Panc1 (cell line): ENCODE measurements around the gene UNC80. TPM values are rescaled to one million over a fixed set of nuclear protein-coding genes. Genes with fewer than 3 reads are reported as not detected.

Source experiments
- ATAC-seq: fragments of 200-7000 bp; cut with Tn5 transposase; 2 replicates; pipeline ENCODE4 v1.9.1; 2020; ENCODE audit warnings: mild to moderate bottlenecking, moderate library complexity
- BruUV-seq: library from RNA; stranded (reverse); fragments of 400-500 nt; replicated peaks from 2 replicates; lab custom pipeline; 2021; lab: Mats Ljungman, UMichigan
- CTCF ChIA-PET: fragments of 300-600 bp; sonication (Branson Sonifier 250); formaldehyde crosslinking; loops from one replicate; lab custom pipeline; 2022; ENCODE audit warnings: antibody characterized with exemption; lab: Charles Lee
- POLR2A ChIA-PET: fragments of 300-600 bp; sonication (Branson Sonifier 250); formaldehyde crosslinking; loops from one replicate; lab custom pipeline; 2022; ENCODE audit warnings: antibody characterized with exemption; lab: Charles Lee
- DNase-seq: peaks from one replicate; pipeline ENCODE4 v3.0.0-alpha.2; 2010; ENCODE audit warnings: low read depth, low spot score
- H3K27ac ChIP-seq: 2 replicates; pipeline ENCODE4 v1.5.1; 2011; ENCODE audit warnings: mild to moderate bottlenecking, low read length, inconsistent platforms
- H3K27me3 ChIP-seq: fragments of 200-500 bp; sonication (Bioruptor generic); 2 replicates; pipeline ENCODE4 v1.6.0; 2014; ENCODE audit warnings: low read length, inconsistent platforms; ENCODE audit not compliant: control insufficient read depth, insufficient read depth
- H3K36me3 ChIP-seq: fragments of 200-500 bp; sonication (Bioruptor generic); 2 replicates; pipeline ENCODE4 v1.5.1; 2014; ENCODE audit warnings: inconsistent platforms, mild to moderate bottlenecking, low read length, moderate library complexity; ENCODE audit not compliant: control insufficient read depth, insufficient read depth
- H3K4me1 ChIP-seq: 2 replicates; pipeline ENCODE4 v1.5.1; 2011; ENCODE audit warnings: inconsistent platforms, mild to moderate bottlenecking, low read length, moderate library complexity; ENCODE audit not compliant: control insufficient read depth, insufficient read depth
- H3K4me3 ChIP-seq, 2 experiments: 2 replicates each; pipeline ENCODE4 v1.5.1; 2011 to 2012; ENCODE audit warnings: low read depth in 2 of 2, low read length in 2 of 2, mild to moderate bottlenecking in 2 of 2, inconsistent platforms in 1 of 2, moderate library complexity in 1 of 2
- H3K9me3 ChIP-seq: fragments of 200-500 bp; sonication (Bioruptor generic); 2 replicates; pipeline ENCODE4 v1.5.1; 2014; ENCODE audit warnings: low read depth, mild to moderate bottlenecking, inconsistent platforms, low read length, moderate library complexity; ENCODE audit not compliant: control insufficient read depth, insufficient read depth
- POLR2AphosphoS5 ChIP-seq: IDR thresholded peaks from 2 replicates; pipeline ENCODE4 v1.6.1; 2012; ENCODE audit warnings: mild to moderate bottlenecking, low read depth, low read length, moderate library complexity
- SIN3A ChIP-seq: IDR thresholded peaks from 2 replicates; pipeline ENCODE4 v1.6.1; 2012; ENCODE audit warnings: low read depth, mild to moderate bottlenecking, low read length, moderate library complexity, borderline replicate concordance; ENCODE audit not compliant: insufficient read depth
- TCF7L2 ChIP-seq: IDR thresholded peaks from 2 replicates; pipeline ENCODE4 v1.6.1; 2011; ENCODE audit warnings: mild to moderate bottlenecking, low read depth, low read length, inconsistent platforms
- in situ Hi-C: cut with HindIII; loops from 2 replicates; pipeline ENCODE4 v1.10.0; 2016; ENCODE audit warnings: low sequenced_read_pairs, low pct_unique_long_range_greater_than_20kb
- intact Hi-C: fragments of 100-400 bp; cut with micrococcal nuclease; formaldehyde crosslinking; loops from one replicate; pipeline ENCODE4 v1.10.0; 2022; ENCODE audit not compliant: unreplicated experiment
- total RNA-seq: library from RNA; stranded (reverse); gene quantifications from one replicate; pipeline ENCODE4 v1.2.1, GENCODE V29; 2021; ENCODE audit not compliant: unreplicated experiment
- TF ChIP-seq, protein P1 (sequence below): fragments of 450-650 bp; IDR thresholded peaks from 2 replicates; pipeline ENCODE4 v1.5.1; 2017; ENCODE audit warnings: mild to moderate bottlenecking
- TF ChIP-seq, protein P2 (sequence below), 2 experiments: IDR thresholded peaks; 2 replicates each; pipeline ENCODE4 v1.6.1; 2011 to 2012; ENCODE audit warnings: low read depth in 2 of 2, control low read depth in 1 of 2, low read length in 1 of 2, mild to moderate bottlenecking in 1 of 2, moderate library complexity in 1 of 2; ENCODE audit not compliant: insufficient read depth in 1 of 2

The UNC80 gene
- total RNA-seq, 1 experiment from 2014 or later = 0.08 TPM

DNA sequence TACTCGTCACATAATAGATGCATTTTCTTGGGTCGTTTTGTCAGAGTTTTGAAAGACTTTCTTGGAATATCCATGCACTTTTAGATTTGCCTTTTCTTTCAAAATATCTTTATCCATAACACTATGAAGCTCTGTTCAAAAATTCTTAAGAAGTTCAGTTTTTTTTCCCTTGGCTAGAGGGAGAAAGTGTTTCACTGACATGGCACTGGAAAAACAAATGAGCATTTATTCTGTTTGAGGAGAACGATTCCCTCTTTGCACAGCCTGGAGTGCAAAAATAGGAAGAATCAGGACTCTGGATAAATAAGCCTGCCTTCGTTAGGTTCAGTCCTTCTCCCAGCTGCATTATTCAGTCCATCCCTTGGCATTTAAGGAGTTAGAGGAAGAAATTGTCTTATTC lies 139.9 kb downstream of the UNC80 start:
- ATAC-seq (no peak), DNase-seq (no peak)
- POLR2A ChIA-PET = no interaction called here
- Histone ChIP-seq H3K4me3 (no peak overlapping the region), H3K4me1 (no peaks in the 10 kb centered on the region), H3K27me3 (no peaks in the 10 kb centered on the region), H3K27ac (no peak overlapping the region), H3K36me3 (no peaks in the 10 kb centered on the region), H3K9me3 (no peaks in the 10 kb centered on the region)
- intact Hi-C loops = no loop called here
- no TSS peak for BruUV-seq
- CTCF ChIA-PET = no interaction called here
- in situ Hi-C loops = no loop called here
- no peak for TF ChIP-seq POLR2AphosphoS5
- TF ChIP-seq, protein P1, sequence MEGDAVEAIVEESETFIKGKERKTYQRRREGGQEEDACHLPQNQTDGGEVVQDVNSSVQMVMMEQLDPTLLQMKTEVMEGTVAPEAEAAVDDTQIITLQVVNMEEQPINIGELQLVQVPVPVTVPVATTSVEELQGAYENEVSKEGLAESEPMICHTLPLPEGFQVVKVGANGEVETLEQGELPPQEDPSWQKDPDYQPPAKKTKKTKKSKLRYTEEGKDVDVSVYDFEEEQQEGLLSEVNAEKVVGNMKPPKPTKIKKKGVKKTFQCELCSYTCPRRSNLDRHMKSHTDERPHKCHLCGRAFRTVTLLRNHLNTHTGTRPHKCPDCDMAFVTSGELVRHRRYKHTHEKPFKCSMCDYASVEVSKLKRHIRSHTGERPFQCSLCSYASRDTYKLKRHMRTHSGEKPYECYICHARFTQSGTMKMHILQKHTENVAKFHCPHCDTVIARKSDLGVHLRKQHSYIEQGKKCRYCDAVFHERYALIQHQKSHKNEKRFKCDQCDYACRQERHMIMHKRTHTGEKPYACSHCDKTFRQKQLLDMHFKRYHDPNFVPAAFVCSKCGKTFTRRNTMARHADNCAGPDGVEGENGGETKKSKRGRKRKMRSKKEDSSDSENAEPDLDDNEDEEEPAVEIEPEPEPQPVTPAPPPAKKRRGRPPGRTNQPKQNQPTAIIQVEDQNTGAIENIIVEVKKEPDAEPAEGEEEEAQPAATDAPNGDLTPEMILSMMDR = no peak
- TF ChIP-seq, protein P2, sequence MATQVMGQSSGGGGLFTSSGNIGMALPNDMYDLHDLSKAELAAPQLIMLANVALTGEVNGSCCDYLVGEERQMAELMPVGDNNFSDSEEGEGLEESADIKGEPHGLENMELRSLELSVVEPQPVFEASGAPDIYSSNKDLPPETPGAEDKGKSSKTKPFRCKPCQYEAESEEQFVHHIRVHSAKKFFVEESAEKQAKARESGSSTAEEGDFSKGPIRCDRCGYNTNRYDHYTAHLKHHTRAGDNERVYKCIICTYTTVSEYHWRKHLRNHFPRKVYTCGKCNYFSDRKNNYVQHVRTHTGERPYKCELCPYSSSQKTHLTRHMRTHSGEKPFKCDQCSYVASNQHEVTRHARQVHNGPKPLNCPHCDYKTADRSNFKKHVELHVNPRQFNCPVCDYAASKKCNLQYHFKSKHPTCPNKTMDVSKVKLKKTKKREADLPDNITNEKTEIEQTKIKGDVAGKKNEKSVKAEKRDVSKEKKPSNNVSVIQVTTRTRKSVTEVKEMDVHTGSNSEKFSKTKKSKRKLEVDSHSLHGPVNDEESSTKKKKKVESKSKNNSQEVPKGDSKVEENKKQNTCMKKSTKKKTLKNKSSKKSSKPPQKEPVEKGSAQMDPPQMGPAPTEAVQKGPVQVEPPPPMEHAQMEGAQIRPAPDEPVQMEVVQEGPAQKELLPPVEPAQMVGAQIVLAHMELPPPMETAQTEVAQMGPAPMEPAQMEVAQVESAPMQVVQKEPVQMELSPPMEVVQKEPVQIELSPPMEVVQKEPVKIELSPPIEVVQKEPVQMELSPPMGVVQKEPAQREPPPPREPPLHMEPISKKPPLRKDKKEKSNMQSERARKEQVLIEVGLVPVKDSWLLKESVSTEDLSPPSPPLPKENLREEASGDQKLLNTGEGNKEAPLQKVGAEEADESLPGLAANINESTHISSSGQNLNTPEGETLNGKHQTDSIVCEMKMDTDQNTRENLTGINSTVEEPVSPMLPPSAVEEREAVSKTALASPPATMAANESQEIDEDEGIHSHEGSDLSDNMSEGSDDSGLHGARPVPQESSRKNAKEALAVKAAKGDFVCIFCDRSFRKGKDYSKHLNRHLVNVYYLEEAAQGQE (IDR thresholded peaks at IDR 0.05; ENCODE audit: insufficient read depth in 1 of 2, low read depth in 2 of 2, low read length in 1 of 2) = no peak
- no peak for TF ChIP-seq TCF7L2
- TF ChIP-seq SIN3A = no peak

DNA sequence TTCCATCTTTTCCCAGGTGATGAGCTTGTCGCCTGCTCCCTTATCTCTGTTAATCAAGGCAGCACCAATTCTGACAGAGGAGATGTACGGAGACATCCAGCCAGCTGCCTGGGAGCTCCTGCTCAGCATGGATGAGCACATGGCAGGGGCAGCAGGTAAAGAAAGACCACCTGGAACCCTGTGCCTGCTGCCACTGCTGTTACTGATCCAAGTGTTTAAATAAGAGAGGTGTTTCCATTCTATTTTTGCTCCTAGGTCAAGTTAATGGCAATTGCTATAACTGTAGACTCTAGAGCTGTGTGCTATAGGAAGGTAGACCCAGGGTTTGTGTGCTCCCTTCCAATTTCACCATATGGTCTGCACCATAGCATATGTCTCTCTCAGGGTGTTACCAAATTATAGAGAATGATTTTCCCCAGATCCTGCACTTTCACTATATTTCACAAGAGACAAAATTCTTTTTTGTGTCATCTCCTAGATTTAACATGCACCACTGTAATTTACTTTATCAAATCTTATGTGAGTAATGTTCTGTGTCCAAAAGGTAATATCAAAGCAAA lies 142.2 kb downstream of the UNC80 start:
- no peak for TF ChIP-seq POLR2AphosphoS5
- TF ChIP-seq, protein P1 = no peak
- TF ChIP-seq, protein P2 (IDR thresholded peaks at IDR 0.05; ENCODE audit: insufficient read depth in 1 of 2, low read depth in 2 of 2, low read length in 1 of 2) = no peak
- TF ChIP-seq SIN3A = no peak
- no peak for TF ChIP-seq TCF7L2
- ChIA-PET CTCF (no interaction called here), POLR2A (no interaction called here)
- ATAC-seq (no peak), DNase-seq (no peak)
- intact Hi-C loops = no loop called here
- H3K4me1 ChIP-seq = no peaks in the 10 kb centered on the region
- H3K4me3 ChIP-seq = no peak overlapping the region
- H3K9me3 ChIP-seq = no peaks in the 10 kb centered on the region
- BruUV-seq = no TSS peak
- H3K36me3 ChIP-seq = no peaks in the 10 kb centered on the region
- no peak overlapping the region for H3K27ac ChIP-seq
- H3K27me3 ChIP-seq = no peaks in the 10 kb centered on the region
- in situ Hi-C loops = no loop called here
